Sigmoid colon (tissue), 7 donors: ENCODE results near the gene PCDHGA11. TPM values are rescaled to one million over a fixed set of nuclear protein-coding genes. Genes with fewer than 3 reads are reported as not detected.
"Not testable (repeated sequence)": the region's sequence is repeated elsewhere in the genome, so short reads cannot be mapped to it uniquely, and the experiment has no call there.

Source experiments
- DNase-seq: peaks from one replicate; pipeline ENCODE4 v3.0.0-alpha.2; 2019
- H3K27ac ChIP-seq, 4 donors: fragments of 200-600 bp; sonication (generic); one replicate each; pipeline ENCODE4 v1.5.1; 2016 to 2019; ENCODE audit warnings: mild to moderate bottlenecking in 1 of 4
- H3K27me3 ChIP-seq, 3 donors: fragments of 200-600 bp; sonication (generic); one replicate each; pipeline ENCODE4 v1.5.1; 2019; ENCODE audit warnings: mild to moderate bottlenecking in 1 of 3
- H3K36me3 ChIP-seq, 4 donors: fragments of 200-600 bp; sonication (generic); one replicate each; pipeline ENCODE4 v1.5.1; 2016 to 2019
- H3K4me1 ChIP-seq, 4 donors: fragments of 200-600 bp; sonication (generic); one replicate each; pipeline ENCODE4 v1.5.1; 2017 to 2019
- H3K4me3 ChIP-seq, 4 donors: fragments of 200-600 bp; sonication (generic); one replicate each; pipeline ENCODE4 v1.5.1; 2017 to 2019; ENCODE audit warnings: mild to moderate bottlenecking in 2 of 4, moderate library complexity in 1 of 4
- H3K9me3 ChIP-seq, 4 donors: fragments of 200-600 bp in 3 of 4; sonication (generic) in 3 of 4; one replicate each; pipeline versions ENCODE4 v1.5.1 to v1.6.1; 2013 to 2019
- EP300 ChIP-seq, 4 donors: sonication (generic); formaldehyde crosslinking; IDR thresholded peaks; one replicate each; pipeline ENCODE4 v1.6.1; 2017; ENCODE audit warnings: antibody characterized with exemption in 4 of 4
- POLR2A ChIP-seq, 2 donors: fragments of 450-650 bp; IDR thresholded peaks; one replicate each; pipeline ENCODE4 v1.6.1; 2016; ENCODE audit warnings: antibody characterized with exemption in 2 of 2, mild to moderate bottlenecking in 2 of 2, moderate library complexity in 2 of 2
- POLR2AphosphoS5 ChIP-seq, 4 donors: sonication (generic); formaldehyde crosslinking; IDR thresholded peaks; one replicate each; pipeline ENCODE4 v1.6.1; 2017; ENCODE audit warnings: antibody characterized with exemption in 4 of 4
- WGBS, 2 donors: extraction: QIAGEN DNeasy Blood & Tissue Kit; methylation state at CpG; one replicate each; pipeline ENCODE4 v1.1.7; 2013; 5-methylcytosine and 5-hydroxymethylcytosine counted together
- intact Hi-C: fragments of 100-400 bp; cut with DNase I; formaldehyde crosslinking; loops from one replicate; pipeline ENCODE4 v1.15.1; 2023
- polyA plus RNA-seq, 3 donors: library from polyadenylated mRNA; stranded (reverse); fragments of 200-250 nt; gene quantifications; one replicate each; pipeline ENCODE4 v1.2.3, GENCODE V29; 2013
- total RNA-seq, 4 donors: library from RNA; depleted of rRNA; stranded (reverse); fragments of >200 nt; gene quantifications; one replicate each; pipeline ENCODE4 v1.1.0, GENCODE V29; 2016
- TF ChIP-seq, protein P1 (sequence below), 4 experiments: fragments of 450-650 bp in 3 of 4; fragments of 200-600 bp in 1 of 4; IDR thresholded peaks; one replicate each; pipeline ENCODE4 v1.5.1; 2016 to 2019; ENCODE audit warnings: antibody characterized with exemption in 4 of 4, mild to moderate bottlenecking in 3 of 4, moderate library complexity in 2 of 4
- donor health status: healthy with polysubstance abuse.
- donor health status: Bipolar disorder and iron deficiency.
- donor health status: healthy.

Gene PCDHGA11
- total and polyA plus RNA-seq, 7 donors = 0.89 to 10.8 (median 6.7) TPM; not detected in 2

DNA sequence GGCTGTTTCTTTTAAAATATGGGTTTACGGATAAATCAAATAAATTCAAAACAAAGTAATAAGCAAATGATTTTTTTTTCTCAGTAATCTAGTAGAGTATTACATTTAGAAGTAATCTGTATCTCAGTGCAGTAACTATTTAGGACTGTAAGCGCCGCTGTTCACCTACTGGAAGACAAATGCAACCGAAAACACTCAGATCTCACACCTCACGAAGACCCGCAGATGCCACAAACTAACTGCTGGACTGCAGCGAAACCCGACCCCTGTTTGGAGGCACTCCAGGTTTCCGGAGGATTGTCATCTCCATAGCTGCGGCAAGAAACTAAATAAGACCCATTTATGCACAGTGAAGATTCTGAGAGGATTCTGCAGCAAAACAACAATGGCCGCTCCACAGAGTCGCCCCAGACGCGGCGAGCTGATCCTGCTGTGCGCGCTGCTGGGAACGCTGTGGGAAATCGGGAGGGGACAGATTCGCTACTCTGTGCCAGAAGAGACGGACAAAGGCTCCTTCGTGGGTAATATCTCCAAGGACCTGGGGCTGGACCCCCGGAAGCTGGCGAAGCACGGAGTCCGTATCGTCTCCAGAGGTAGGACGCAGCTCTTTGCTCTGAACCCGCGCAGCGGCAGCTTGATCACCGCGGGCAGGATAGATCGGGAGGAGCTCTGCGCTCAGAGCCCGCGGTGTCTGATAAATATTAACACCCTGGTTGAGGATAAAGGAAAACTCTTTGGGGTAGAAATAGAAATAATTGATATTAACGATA lies 28.2 kb upstream of the PCDHGA11 start, which contains the start of gene PCDHGA8:
TSS of gene PCDHGA8 (plus strand) at position 205 of the 770 bp plus-strand sequence. CDS start at position 386, 181 bp downstream.
- TF ChIP-seq POLR2AphosphoS5 (IDR thresholded peaks at IDR 0.05) = no peak
- no peak for TF ChIP-seq POLR2A (IDR thresholded peaks at IDR 0.05)
- TF ChIP-seq EP300 (IDR thresholded peaks at IDR 0.05) = no peak
- TF ChIP-seq, protein P1, sequence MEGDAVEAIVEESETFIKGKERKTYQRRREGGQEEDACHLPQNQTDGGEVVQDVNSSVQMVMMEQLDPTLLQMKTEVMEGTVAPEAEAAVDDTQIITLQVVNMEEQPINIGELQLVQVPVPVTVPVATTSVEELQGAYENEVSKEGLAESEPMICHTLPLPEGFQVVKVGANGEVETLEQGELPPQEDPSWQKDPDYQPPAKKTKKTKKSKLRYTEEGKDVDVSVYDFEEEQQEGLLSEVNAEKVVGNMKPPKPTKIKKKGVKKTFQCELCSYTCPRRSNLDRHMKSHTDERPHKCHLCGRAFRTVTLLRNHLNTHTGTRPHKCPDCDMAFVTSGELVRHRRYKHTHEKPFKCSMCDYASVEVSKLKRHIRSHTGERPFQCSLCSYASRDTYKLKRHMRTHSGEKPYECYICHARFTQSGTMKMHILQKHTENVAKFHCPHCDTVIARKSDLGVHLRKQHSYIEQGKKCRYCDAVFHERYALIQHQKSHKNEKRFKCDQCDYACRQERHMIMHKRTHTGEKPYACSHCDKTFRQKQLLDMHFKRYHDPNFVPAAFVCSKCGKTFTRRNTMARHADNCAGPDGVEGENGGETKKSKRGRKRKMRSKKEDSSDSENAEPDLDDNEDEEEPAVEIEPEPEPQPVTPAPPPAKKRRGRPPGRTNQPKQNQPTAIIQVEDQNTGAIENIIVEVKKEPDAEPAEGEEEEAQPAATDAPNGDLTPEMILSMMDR (IDR thresholded peaks at IDR 0.05) = no peak
- Histone ChIP-seq H3K27me3 (peaks cover 0 to 17% (median 0%) of the 10 kb centered on the region in 3 donors), H3K4me1 (no peaks in the 10 kb centered on the region), H3K4me3 (no peak within 1 kb of the TSS), H3K9me3 (peaks cover 36 to 91% (median 64%) of the 10 kb centered on the region in 4 donors), H3K36me3 (no peaks in the 10 kb centered on the region), H3K27ac (no peak within 1 kb of the TSS)
- intact Hi-C loops = no loop called here
- no peak for DNase-seq
- WGBS, 2 donors = 34 to 60% methylated on average over 38 of the region's 38 CpGs

DNA sequence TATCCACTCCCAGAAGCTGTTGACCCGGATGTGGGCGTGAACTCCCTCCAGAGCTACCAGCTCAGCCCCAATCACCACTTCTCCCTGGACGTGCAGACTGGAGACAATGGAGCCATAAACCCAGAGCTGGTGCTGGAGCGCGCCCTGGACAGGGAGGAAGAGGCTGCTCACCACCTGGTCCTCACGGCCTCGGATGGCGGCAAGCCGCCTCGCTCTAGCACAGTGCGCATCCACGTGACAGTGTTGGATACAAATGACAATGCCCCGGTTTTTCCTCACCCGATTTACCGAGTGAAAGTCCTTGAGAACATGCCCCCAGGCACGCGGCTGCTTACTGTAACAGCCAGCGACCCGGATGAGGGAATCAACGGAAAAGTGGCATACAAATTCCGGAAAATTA lies 27.6 kb upstream of the PCDHGA11 start:
- WGBS, 2 donors = 41 to 61% methylated on average over 21 of the region's 21 CpGs
- Histone ChIP-seq H3K4me1 (no peaks in the 10 kb centered on the region), H3K9me3 (peaks cover 37 to 92% (median 64%) of the 10 kb centered on the region in 4 donors), H3K36me3 (no peaks in the 10 kb centered on the region), H3K27ac (no peak overlapping the region), H3K4me3 (no peak overlapping the region), H3K27me3 (peaks cover 0 to 17% (median 0%) of the 10 kb centered on the region in 3 donors)
- TF ChIP-seq, protein P1 (IDR thresholded peaks at IDR 0.05) = no peak
- no peak for TF ChIP-seq POLR2AphosphoS5 (IDR thresholded peaks at IDR 0.05)
- TF ChIP-seq EP300 (IDR thresholded peaks at IDR 0.05) = no peak
- no peak for TF ChIP-seq POLR2A (IDR thresholded peaks at IDR 0.05)
- DNase-seq = no peak
- intact Hi-C loops = no loop called here

DNA sequence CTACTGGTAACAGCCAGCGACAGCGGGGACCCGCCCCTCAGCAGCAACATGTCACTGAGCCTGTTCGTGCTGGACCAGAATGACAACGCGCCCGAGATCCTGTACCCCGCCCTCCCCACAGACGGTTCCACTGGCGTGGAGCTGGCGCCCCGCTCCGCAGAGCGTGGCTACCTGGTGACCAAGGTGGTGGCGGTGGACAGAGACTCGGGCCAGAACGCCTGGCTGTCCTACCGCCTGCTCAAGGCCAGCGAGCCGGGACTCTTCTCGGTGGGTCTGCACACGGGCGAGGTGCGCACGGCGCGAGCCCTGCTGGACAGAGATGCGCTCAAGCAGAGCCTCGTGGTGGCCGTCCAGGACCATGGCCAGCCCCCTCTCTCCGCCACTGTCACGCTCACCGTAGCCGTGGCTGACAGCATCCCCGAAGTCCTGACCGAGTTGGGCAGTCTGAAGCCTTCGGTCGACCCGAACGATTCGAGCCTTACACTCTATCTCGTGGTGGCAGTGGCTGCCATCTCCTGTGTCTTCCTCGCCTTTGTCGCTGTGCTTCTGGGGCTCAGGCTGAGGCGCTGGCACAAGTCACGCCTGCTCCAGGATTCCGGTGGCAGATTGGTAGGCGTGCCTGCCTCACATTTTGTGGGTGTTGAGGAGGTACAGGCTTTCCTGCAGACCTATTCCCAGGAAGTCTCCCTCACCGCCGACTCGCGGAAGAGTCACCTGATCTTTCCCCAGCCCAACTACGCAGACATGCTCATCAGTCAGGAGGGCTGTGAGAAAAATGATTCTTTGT lies 26.3 kb upstream of the PCDHGA11 start:
- WGBS, 2 donors = 43 to 66% methylated on average over 46 of the region's 53 CpGs
- DNase-seq, H3K36me3 ChIP-seq, H3K4me3 ChIP-seq, H3K27ac ChIP-seq, intact Hi-C loops, H3K4me1 ChIP-seq: not testable (repeated sequence)
- Histone ChIP-seq H3K9me3 (peaks cover 33 to 90% (median 62%) of the 10 kb centered on the region in 4 donors), H3K27me3 (peaks cover 0 to 17% (median 0%) of the 10 kb centered on the region in 3 donors)

DNA sequence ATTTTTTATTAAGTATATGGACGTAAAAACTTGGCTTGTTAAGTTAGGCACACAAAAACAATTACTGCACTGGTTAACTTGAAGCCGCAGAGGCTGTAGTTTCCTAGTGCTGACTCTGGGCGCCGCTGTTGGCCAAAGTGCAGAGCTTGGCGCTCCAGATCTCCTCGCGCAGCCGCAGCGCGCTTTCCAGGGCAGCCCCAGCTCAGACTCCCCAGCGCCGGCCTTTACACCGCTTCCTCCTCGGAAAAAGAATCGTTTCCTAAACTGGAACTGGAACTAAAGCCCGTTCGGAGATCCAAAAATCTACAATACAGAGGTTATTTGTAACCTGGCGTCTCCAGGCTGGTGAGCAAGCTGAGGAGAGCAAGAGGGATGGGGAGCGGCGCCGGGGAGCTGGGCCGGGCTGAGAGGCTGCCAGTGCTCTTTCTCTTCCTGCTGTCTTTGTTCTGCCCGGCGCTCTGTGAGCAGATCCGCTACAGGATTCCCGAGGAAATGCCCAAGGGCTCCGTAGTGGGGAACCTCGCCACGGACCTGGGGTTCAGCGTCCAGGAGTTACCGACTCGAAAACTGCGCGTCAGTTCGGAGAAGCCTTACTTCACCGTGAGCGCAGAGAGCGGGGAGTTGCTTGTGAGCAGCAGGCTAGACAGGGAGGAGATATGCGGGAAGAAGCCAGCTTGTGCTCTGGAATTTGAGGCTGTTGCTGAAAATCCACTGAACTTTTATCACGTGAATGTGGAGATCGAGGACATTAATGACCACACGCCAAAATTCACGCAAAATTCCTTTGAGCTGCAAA lies 22.9 kb upstream of the PCDHGA11 start, which contains the start of gene PCDHGB5:
TSS of gene PCDHGB5 (plus strand) at position 192 of the 796 bp plus-strand sequence. CDS start at position 373, 181 bp downstream.
- Histone ChIP-seq H3K27me3 (peaks cover 0 to 11% (median 0%) of the 10 kb centered on the region in 3 donors), H3K9me3 (peaks cover 40 to 88% (median 71%) of the 10 kb centered on the region in 4 donors), H3K4me3 (peak within 1 kb of the TSS in 3 of 4 donors; percentile 16 to 26 (median 25))
- TF ChIP-seq, protein P1 (IDR thresholded peaks at IDR 0.05) = peak in 2 of 4 experiments; percentile 11 to 27
- H3K27ac ChIP-seq, DNase-seq, intact Hi-C loops, H3K4me1 ChIP-seq, H3K36me3 ChIP-seq: not testable (repeated sequence)
- WGBS, 2 donors = 10 to 22% methylated on average over 25 of the region's 43 CpGs
